GM12875 (cell line): Measurements from ENCODE around the gene CSRNP3.

ENCODE experiments used
- H3K4me3 ChIP-seq: one replicate; pipeline ENCODE4 v1.5.1; 2011; ENCODE audit warnings: low read depth, low read length, control low read depth
- CTCF ChIP-seq: IDR thresholded peaks from 2 replicates; pipeline ENCODE4 v1.5.1; 2011; ENCODE audit warnings: low read depth, mild to moderate bottlenecking, control low read depth, inconsistent platforms, low read length, moderate library complexity, borderline replicate concordance; ENCODE audit not compliant: insufficient read depth

The CSRNP3 gene

GRCh38 chr2:165568361-165568760 is 98.9 kb downstream of the CSRNP3 start:
- no peak overlapping the region for H3K4me3 ChIP-seq
- no peak for TF ChIP-seq CTCF

- no peak for TF ChIP-seq CTCF
- H3K4me3 ChIP-seq: no peak overlapping the region
These were observed 102.0 kb downstream of the CSRNP3 start for GRCh38 chr2:165571477-165571876.

- no peak overlapping the region for H3K4me3 ChIP-seq
- no peak for TF ChIP-seq CTCF
These were observed 102.7 kb downstream of the CSRNP3 start for GRCh38 chr2:165572151-165572550.

GRCh38 chr2:165573534-165574461 is 104.3 kb downstream of the CSRNP3 start:
- H3K4me3 ChIP-seq: no peak overlapping the region
- TF ChIP-seq CTCF: no peak

- H3K4me3 ChIP-seq: no peak overlapping the region
- TF ChIP-seq CTCF: no peak
These were observed 105.6 kb downstream of the CSRNP3 start for GRCh38 chr2:165575044-165575615.

GRCh38 chr2:165576409-165577154 is 107.1 kb downstream of the CSRNP3 start:
- no peak for TF ChIP-seq CTCF

GRCh38 chr2:165582409-165582808 is 112.9 kb downstream of the CSRNP3 start:
- no peak overlapping the region for H3K4me3 ChIP-seq
- no peak for TF ChIP-seq CTCF

More at GRCh38 chr2:165576409-165577154, 107.1 kb downstream of the CSRNP3 start:
- H3K4me3 ChIP-seq: no peak overlapping the region
